Measurements from ENCODE around the gene SLC26A1. TPM values are rescaled to one million over a fixed set of nuclear protein-coding genes. Genes with fewer than 3 reads are reported as not detected.

SLC26A1 gene
- total and polyA plus RNA-seq, 2 of the 13 experiments (the other 11 are each of a cell fraction or from before 2014, with no cell fraction given), result 5.4 to 22.9 TPM

- no peak for TF ChIP-seq KIAA2018 (CRISPR knock-in tag; IDR thresholded peaks at IDR 0.05; ENCODE audit: borderline replicate concordance)
- no peak for TF ChIP-seq NFYC (CRISPR knock-in tag; IDR thresholded peaks at IDR 0.05)
- no peak for TF ChIP-seq ATRX (CRISPR knock-in tag; IDR thresholded peaks at IDR 0.05; ENCODE audit: borderline replicate concordance)
- TF ChIP-seq HIVEP1 (CRISPR knock-in tag; IDR thresholded peaks at IDR 0.05), result no peak
- TF ChIP-seq XBP1 (CRISPR knock-in tag; IDR thresholded peaks at IDR 0.05), result no peak
- TF ChIP-seq ARID4A (CRISPR knock-in tag; IDR thresholded peaks at IDR 0.05; ENCODE audit: borderline replicate concordance), result peak; percentile 49; the same call in 1 of the 2 replicates
- peak; percentile 17; the same call in 1 of the 2 replicates for TF ChIP-seq REPIN1 (CRISPR knock-in tag; IDR thresholded peaks at IDR 0.05; ENCODE audit: borderline replicate concordance, low read depth)
- no peak for TF ChIP-seq KLF11 (CRISPR knock-in tag; IDR thresholded peaks at IDR 0.05)
- TF ChIP-seq EED (CRISPR knock-in tag; IDR thresholded peaks at IDR 0.05), result peak; percentile 63; the same call in 1 of the 2 replicates
- peak; percentile 11; the same call in 1 of the 2 replicates for TF ChIP-seq SALL1 (CRISPR knock-in tag; IDR thresholded peaks at IDR 0.05)
- no peak for TF ChIP-seq ZNF430 (CRISPR knock-in tag; IDR thresholded peaks at IDR 0.05)
- no peak for TF ChIP-seq GATA4 (IDR thresholded peaks at IDR 0.05; ENCODE audit: borderline replicate concordance, low read depth)
- no peak for TF ChIP-seq ZNF205 (CRISPR knock-in tag; IDR thresholded peaks at IDR 0.05)
- TF ChIP-seq SMAD3 (CRISPR knock-in tag; IDR thresholded peaks at IDR 0.05), result no peak
- TF ChIP-seq SUZ12 (IDR thresholded peaks at IDR 0.05; ENCODE audit: low read depth, low read length), result no peak
- TF ChIP-seq GATAD1 (CRISPR knock-in tag; IDR thresholded peaks at IDR 0.05), result no peak
Observed at GRCh38 chr4:972651-973424, 20.4 kb downstream of the SLC26A1 start (continued).

All from HepG2 (cell line).